Activated CD4-positive, CD25-positive, alpha-beta regulatory T cell (primary cell): ENCODE measurements around the gene KCNQ1.

ENCODE experiments used
- DNase-seq, 4 experiments: peaks; one replicate each; lab custom pipeline; 2025; lab: John Stamatoyannopoulos, UW

The KCNQ1 gene

GRCh38 chr11:2821891-2822290, 377.1 kb downstream of the KCNQ1 start:
- no peak for DNase-seq

GRCh38 chr11:2824851-2825250, 380.0 kb downstream of the KCNQ1 start:
- no peak for DNase-seq

GRCh38 chr11:2825261-2825888, 380.6 kb downstream of the KCNQ1 start:
- DNase-seq, result no peak

DNA sequence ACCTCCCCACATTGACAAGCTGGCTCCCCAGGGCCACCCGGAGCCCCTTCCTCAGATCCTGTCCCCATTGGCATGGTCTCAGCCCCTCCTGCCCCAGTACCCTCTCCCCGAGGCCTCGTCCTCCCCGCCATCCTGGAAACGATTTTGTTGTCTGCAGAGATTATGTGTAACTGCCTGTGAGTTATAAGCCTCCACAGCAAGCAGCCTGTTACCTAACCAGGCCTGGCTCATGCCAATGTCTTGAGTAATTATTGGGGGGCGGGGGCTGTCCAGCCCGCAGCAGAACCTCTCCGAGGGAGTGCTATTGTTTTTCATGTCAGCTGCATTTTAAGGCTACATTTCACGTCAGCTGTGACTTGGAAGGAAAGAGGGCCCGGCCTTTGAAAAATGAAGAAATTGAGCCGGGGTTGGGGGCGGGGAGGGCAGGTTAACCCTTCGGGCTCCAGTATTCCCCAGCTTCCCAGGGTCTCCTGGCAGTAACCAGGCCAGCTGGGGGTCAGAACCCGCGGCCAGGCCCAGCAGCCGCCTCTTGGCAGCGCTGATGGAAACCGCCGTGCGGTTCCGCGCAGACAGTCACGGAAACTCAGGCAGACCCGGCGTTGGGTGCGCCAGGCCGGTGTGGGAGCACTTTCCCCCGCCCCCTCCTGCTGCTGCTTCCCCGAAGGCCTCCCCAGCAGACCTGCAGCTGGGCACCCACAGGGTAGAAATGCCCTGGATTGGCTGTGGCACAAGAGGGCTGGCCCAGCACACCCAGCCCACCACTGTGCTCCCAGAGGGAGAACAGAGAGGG, 381.3 kb downstream of the KCNQ1 start:
- no peak for DNase-seq

GRCh38 chr11:2826679-2827056, 381.9 kb downstream of the KCNQ1 start:
- no peak for DNase-seq

DNA sequence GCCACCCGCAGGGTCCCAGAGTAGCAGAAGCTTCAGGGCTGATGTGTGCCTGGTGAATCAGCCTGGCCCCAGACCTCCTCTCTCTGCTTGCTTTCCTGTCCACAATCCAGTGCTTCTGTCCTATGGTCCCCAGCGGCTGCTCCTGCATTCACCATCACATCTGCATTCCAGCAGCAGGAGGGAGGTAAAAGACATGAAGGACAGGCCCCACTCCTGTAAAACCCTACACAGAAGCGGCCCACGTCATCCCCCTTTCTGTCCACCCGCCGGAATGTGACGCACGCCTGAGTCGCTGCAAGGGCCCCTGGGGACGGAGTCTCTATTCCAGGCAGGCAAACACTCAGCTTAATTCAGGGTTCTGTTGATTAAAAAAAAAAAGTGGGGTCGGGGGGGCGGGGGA, 382.4 kb downstream of the KCNQ1 start:
- no peak for DNase-seq

GRCh38 chr11:2827792-2828191, 383.0 kb downstream of the KCNQ1 start:
- no peak for DNase-seq

GRCh38 chr11:2828585-2829330, 383.9 kb downstream of the KCNQ1 start:
- no peak for DNase-seq

GRCh38 chr11:2830030-2830812, 385.4 kb downstream of the KCNQ1 start:
- DNase-seq, result no peak

GRCh38 chr11:2830886-2831285, 386.1 kb downstream of the KCNQ1 start:
- no peak for DNase-seq

- DNase-seq, result no peak
Observed at GRCh38 chr11:2831781-2832532, 387.1 kb downstream of the KCNQ1 start.

GRCh38 chr11:2832533-2833020, 387.8 kb downstream of the KCNQ1 start:
- no peak for DNase-seq

DNA sequence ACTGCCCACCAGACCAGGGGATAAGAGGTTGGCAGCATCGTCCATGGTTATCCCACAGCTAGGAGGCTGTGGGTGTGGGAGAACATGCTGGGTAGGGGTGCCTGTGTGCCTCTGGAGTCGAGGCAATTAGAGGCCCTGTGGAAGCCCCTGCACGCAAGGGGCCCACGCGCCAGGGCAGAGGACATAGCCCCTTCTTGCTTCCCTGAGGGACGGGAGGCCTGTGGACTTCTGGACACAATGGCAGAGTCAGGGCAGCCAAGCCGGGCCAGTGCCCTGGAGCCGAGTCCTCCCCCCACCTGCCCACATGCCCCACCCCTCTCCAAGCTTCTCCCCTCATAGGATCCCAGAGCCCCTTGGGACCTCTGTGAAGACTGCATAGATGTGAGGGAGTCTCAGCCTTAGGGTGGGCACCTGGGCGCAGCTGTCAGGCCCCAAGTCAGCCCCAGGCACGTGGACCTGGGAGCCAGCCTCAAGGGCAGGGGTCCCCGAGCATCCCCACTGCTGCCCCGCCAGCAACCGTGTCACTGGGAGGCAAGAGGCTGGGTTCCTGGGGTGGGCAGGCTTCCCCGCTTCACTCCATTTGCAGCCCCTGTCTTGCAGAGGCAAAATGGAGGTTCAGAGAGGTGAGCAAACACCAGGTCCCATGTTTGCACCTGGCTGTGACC, 388.4 kb downstream of the KCNQ1 start:
- no peak for DNase-seq

DNA sequence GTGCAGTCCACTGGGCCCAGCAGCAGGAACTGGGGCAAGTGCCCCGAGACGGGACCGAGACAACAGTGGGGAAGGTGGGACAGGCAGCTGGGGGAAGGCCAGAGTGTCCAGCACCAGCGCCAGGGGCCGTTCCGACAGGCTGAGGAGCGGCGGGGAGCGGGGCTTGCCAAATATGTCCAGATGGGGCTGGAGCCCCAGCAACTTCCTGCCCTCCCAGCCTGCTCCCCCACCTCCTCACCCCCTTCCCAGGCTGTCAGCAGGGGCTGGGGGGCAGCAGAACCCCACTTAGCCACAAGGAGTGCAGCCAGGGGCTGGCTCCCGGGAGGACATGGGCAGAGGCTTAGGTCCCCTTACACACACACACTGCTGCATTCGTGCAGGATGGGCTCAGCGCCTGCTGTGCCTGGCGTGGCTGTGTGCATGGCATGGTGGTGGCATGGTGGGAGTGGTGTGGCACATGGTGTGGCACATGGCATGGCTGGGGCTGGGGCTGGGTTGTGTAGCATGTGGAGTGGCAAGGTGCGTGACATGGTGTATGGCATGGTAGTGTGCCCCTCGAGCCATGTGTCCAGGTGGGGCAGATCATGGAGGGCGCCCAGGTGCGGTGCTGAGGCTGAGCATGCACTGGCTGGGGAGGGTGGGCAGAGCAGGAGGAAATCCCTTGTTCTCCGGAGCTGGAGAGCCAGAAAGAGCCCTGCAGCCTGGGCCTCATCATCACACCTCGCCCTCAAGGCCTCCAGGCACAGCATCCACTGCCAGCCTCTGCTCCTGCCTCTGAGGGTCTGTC, 389.1 kb downstream of the KCNQ1 start:
- no peak for DNase-seq

DNA sequence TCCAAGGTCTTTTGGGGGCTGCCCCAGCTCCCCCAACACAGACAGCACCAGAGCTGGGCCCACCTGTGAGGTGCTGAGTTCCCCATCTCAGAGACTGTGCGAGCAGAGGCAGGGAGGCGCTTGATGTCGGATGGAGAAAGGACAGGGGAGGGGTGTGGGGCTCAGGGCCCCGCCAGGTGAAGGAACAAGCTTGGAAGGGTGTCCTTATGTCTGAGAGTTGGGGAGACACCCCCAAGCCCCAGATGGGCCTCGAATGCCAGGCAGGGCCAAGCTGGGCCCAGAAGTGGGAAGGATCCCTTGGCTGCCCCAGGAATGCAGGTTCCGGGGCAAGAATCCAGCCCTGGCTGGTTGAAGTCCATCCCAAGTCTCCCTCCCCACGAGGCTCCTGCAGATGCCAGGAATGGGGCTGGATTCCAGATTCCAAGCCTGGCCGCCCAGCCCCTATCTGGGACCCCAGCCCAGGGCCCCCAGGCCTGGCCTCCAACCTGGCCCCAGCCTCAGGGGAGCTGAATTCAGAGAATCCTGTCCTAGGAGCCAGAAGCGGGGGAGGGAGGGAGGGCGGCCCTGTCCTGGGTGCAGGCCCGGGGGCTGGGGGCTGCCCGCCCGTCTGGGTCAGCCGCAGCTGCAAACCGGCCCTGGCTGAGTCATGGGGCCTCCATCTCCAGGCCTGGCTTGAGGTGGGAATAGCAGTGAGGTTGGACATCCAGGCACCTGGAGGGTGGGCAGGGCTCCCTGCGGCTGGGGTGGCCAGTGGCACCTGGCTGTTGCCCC, 389.9 kb downstream of the KCNQ1 start:
- no peak for DNase-seq

GRCh38 chr11:2835296-2835695, 390.5 kb downstream of the KCNQ1 start:
- DNase-seq, result no peak

DNA sequence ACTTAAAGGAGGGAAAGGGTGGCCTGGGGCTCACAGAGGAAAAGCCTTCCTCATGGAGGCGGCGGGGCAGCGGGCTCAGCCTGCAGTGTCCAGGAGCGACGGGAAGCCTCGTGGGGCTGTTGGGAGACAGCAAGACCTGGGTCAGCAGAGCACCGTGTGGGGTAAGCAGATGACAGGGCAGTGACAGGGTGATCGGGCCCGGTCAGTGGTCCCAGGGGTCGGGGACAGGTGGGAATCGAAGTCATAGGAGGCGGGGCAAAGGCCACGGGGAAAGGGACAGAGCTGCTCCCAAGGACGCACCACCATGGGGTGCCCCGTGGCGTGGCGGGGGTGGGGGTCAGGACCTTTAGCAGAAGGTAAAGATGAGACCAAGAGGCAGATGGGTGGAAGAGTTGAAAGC, 390.9 kb downstream of the KCNQ1 start:
- DNase-seq, result no peak

- no peak for DNase-seq
Observed at GRCh38 chr11:2836315-2837095, 391.7 kb downstream of the KCNQ1 start.
